Glutamatergic neuron (in vitro differentiated cells): ENCODE results near the gene EPHA4. TPM values are rescaled to one million over a fixed set of nuclear protein-coding genes. Genes with fewer than 3 reads are reported as not detected.
A peak's percentile ranks its signal among the peaks of the same experiment; 100 is the strongest.

Source experiments
- DNase-seq: peaks from one replicate; pipeline ENCODE4 v3.0.0; 2022
- H3K27ac Mint-ChIP-seq: one replicate; pipeline ENCODE4 v1.8.0; 2020; ENCODE audit warnings: mild to moderate bottlenecking, mixed read lengths, inconsistent platforms; ENCODE audit not compliant: unreplicated experiment
- H3K27me3 Mint-ChIP-seq: one replicate; pipeline ENCODE4 v1.8.0; 2020; ENCODE audit warnings: mild to moderate bottlenecking, moderate library complexity, mixed read lengths, inconsistent platforms; ENCODE audit not compliant: unreplicated experiment
- H3K36me3 Mint-ChIP-seq: one replicate; pipeline ENCODE4 v1.8.0; 2020; ENCODE audit warnings: mild to moderate bottlenecking, mixed read lengths, inconsistent platforms; ENCODE audit not compliant: unreplicated experiment
- H3K4me1 Mint-ChIP-seq: one replicate; pipeline ENCODE4 v1.8.0; 2020; ENCODE audit warnings: mild to moderate bottlenecking, low read depth, mixed read lengths, inconsistent platforms; ENCODE audit not compliant: unreplicated experiment
- H3K4me3 Mint-ChIP-seq: one replicate; pipeline ENCODE4 v1.8.0; 2020; ENCODE audit warnings: mild to moderate bottlenecking, mixed read lengths, inconsistent platforms; ENCODE audit not compliant: unreplicated experiment
- H3K9me3 Mint-ChIP-seq: one replicate; pipeline ENCODE4 v1.8.0; 2020; ENCODE audit warnings: mild to moderate bottlenecking, moderate library complexity, mixed read lengths, inconsistent platforms; ENCODE audit not compliant: unreplicated experiment
- total RNA-seq: library from RNA; stranded (reverse); fragmentation: NEBNext Ultra II Directional; extraction: Animal tissue kit (Norgen Biotek cat#: 25700); gene quantifications from one replicate; pipeline ENCODE4 v1.2.1, GENCODE V29; 2021; ENCODE audit not compliant: unreplicated experiment
- TF ChIP-seq, protein P1 (sequence below): fragments of 200-600 bp; sonication (generic); IDR thresholded peaks from one replicate; pipeline ENCODE4 v1.5.0; 2021; ENCODE audit not compliant: partially characterized antibody, unreplicated experiment

EPHA4 gene
- total RNA-seq, 1 donor from 2014 or later, result 57.2 TPM

DNA sequence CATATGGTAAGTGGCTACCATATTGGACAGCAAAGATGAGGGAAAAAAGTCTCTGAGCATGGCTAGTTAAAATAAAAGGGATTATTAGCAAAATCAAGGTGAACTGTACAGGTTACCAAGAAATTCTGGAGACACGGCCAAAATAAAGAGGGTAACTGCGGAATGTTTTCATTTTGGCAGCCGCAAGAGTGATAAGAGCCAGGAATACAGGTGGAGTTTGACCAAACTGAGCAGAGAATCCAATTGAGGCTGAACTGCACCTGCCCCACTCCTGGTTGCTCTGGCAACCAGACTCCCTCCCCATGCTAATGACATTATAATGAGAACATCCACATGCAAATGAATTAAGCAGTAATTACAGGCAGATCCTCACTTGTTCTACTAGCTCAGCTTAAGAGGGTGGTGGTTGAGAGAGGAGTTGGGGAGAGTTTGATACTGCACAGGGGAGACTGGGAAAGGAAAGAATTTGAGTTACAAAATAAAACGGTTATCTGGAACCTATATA is 18.8 kb upstream of the EPHA4 start:
- Mint-ChIP-seq H3K27me3 (no peaks in the 10 kb centered on the region), H3K9me3 (no peaks in the 10 kb centered on the region), H3K4me1 (no peaks in the 10 kb centered on the region), H3K4me3 (no peak overlapping the region), H3K27ac (no peak overlapping the region), H3K36me3 (no peaks in the 10 kb centered on the region)
- DNase-seq, result no peak
- TF ChIP-seq, protein P1, sequence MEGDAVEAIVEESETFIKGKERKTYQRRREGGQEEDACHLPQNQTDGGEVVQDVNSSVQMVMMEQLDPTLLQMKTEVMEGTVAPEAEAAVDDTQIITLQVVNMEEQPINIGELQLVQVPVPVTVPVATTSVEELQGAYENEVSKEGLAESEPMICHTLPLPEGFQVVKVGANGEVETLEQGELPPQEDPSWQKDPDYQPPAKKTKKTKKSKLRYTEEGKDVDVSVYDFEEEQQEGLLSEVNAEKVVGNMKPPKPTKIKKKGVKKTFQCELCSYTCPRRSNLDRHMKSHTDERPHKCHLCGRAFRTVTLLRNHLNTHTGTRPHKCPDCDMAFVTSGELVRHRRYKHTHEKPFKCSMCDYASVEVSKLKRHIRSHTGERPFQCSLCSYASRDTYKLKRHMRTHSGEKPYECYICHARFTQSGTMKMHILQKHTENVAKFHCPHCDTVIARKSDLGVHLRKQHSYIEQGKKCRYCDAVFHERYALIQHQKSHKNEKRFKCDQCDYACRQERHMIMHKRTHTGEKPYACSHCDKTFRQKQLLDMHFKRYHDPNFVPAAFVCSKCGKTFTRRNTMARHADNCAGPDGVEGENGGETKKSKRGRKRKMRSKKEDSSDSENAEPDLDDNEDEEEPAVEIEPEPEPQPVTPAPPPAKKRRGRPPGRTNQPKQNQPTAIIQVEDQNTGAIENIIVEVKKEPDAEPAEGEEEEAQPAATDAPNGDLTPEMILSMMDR, result no peak

DNA sequence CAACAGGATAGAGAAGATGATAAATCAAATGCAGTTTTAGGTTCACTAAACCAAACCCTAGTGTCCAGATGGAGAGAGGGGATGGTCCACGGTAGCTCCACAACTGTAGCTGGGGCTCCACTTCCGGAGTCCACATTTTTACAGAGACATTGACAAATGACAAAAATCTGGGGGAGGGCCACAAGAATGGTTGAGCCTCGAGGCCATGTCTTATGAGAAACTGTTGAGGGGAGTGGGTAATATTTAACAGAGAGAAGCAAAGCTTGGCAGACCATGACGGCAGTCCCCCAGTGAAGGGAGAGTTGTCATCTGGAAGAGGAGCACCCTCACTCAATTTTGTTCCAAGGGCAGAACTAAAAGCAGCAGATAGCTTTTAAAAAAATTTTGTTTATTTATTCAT is 17.6 kb upstream of the EPHA4 start:
- H3K27me3 Mint-ChIP-seq, result no peaks in the 10 kb centered on the region
- H3K9me3 Mint-ChIP-seq, result no peaks in the 10 kb centered on the region
- DNase-seq, result no peak
- no peak overlapping the region for H3K4me3 Mint-ChIP-seq
- H3K36me3 Mint-ChIP-seq, result no peaks in the 10 kb centered on the region
- H3K4me1 Mint-ChIP-seq, result no peaks in the 10 kb centered on the region
- TF ChIP-seq, protein P1, result no peak
- no peak overlapping the region for H3K27ac Mint-ChIP-seq

DNA sequence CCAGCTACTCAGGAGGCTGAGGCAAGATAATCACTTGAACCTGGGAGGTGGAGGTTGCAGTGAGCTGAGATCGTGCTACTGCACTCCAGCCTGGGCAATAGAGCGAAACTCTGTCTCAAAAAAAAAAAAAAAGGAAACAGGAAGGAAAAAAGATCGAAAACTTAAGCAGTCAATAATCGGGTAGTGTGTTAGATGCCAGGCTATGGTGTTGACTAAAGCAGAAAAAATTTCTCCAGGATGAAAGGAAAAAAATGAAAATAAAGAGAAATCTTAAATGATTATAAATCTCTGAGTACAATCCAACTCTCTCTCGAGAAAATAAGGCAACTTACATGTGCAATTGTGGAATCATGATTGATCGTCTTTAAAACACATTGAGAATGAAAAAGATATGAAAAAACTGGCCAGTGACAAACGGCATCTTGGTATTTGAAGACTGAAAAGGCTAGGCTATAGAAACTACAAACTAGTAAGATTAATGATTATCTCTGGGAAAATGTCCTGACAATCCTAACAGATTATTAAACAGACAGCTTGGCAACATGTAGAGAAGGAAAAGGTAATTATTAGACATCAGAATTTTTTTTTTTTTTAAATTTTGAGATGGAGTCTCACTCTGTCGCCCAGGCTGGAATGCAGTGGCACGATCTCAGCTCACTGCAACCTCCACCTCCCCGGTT is 16.3 kb upstream of the EPHA4 start:
- Mint-ChIP-seq H3K36me3 (no peaks in the 10 kb centered on the region), H3K9me3 (no peaks in the 10 kb centered on the region), H3K27ac (no peak overlapping the region), H3K4me3 (no peak overlapping the region), H3K27me3 (no peaks in the 10 kb centered on the region), H3K4me1 (no peaks in the 10 kb centered on the region)
- TF ChIP-seq, protein P1, result no peak
- no peak for DNase-seq

DNA sequence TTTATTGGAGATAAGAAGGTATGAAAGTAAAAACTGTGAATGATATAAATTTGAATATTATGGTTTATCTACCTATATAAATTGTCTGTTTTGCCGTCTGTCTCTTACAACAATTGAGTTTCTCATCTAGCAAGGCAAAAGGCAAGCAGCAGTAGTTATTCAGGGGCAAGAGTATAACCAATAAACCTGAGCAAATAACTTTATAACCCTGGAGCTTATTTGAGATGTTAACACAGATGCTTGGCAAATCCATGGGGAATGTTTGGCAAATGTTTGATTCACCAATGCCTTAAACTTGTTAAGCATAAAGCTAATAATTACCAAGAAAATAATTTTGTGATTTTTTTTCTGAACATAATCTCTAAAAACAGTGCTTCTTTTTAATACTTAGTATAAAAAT is 9.9 kb upstream of the EPHA4 start:
- Mint-ChIP-seq H3K9me3 (no peaks in the 10 kb centered on the region), H3K27me3 (no peaks in the 10 kb centered on the region), H3K27ac (no peak overlapping the region), H3K4me1 (no peaks in the 10 kb centered on the region), H3K4me3 (no peak overlapping the region), H3K36me3 (no peaks in the 10 kb centered on the region)
- TF ChIP-seq, protein P1, result no peak
- no peak for DNase-seq

DNA sequence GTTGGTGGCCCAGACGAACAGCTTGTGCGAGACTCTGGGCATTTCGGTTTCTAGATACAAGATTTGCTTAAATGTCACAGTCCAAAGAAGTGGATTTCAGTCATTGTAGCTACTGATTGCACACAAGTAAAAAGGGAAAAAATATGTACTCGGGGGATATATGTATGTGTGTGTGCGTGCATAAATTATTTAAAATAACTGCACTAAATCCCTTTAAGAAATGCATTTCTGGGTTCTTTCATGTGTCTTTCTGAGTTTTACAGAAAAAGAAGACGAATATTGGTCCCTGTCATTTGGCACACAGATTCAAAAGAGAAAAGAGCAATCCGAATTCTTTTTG is 2.1 kb upstream of the EPHA4 start:
- TF ChIP-seq, protein P1, result no peak
- Mint-ChIP-seq H3K9me3 (peaks cover 6% of the 10 kb centered on the region), H3K27me3 (peaks cover 10% of the 10 kb centered on the region)

More for the DNA sequence above, 2.1 kb upstream of the EPHA4 start:
- Mint-ChIP-seq H3K27ac (peak overlapping the region; percentile 67), H3K4me3 (peak overlapping the region; percentile 85), H3K4me1 (peaks cover 18% of the 10 kb centered on the region), H3K36me3 (peaks cover 5% of the 10 kb centered on the region)
- no peak for DNase-seq
